Measurements from ENCODE around the gene ZNF319.

Gene ZNF319

GRCh38 chr16:58036943-58037342 lies 36.5 kb upstream of the ZNF319 start:
- DNase-seq: no peak

- peak; percentile 34 to 43 for DNase-seq
These were observed 35.1 kb upstream of the ZNF319 start for GRCh38 chr16:58035356-58036170.

- no peak for DNase-seq
These were observed 34.3 kb upstream of the ZNF319 start for GRCh38 chr16:58034774-58035173.

GRCh38 chr16:58034128-58034685 lies 33.7 kb upstream of the ZNF319 start:
- no peak for DNase-seq

GRCh38 chr16:58032710-58033293 lies 32.3 kb upstream of the ZNF319 start:
- DNase-seq: no peak

GRCh38 chr16:58031016-58031800 lies 30.7 kb upstream of the ZNF319 start:
- DNase-seq: no peak

GRCh38 chr16:58030136-58030840 lies 29.8 kb upstream of the ZNF319 start:
- DNase-seq: no peak

- DNase-seq: no peak
These were observed 28.9 kb upstream of the ZNF319 start for GRCh38 chr16:58029410-58029809.

- DNase-seq: no peak
These were observed 28.1 kb upstream of the ZNF319 start for GRCh38 chr16:58028541-58029070.

- DNase-seq: no peak
These were observed 27.5 kb upstream of the ZNF319 start for GRCh38 chr16:58027916-58028455.

- no peak for DNase-seq
These were observed 26.9 kb upstream of the ZNF319 start for GRCh38 chr16:58027161-58027915.

- DNase-seq: no peak
These were observed 26.3 kb upstream of the ZNF319 start for GRCh38 chr16:58026705-58027160.

GRCh38 chr16:58026139-58026704 lies 25.8 kb upstream of the ZNF319 start:
- no peak for DNase-seq

- DNase-seq: peak; percentile 47 to 76
These were observed 25.1 kb upstream of the ZNF319 start, which contains the start of gene MMP15 for GRCh38 chr16:58025351-58026138. TSS of gene MMP15 (plus strand) at chr16:58025754. CDS start at chr16:58026351, 597 bp downstream.

GRCh38 chr16:58024486-58025350 lies 24.2 kb upstream of the ZNF319 start:
- DNase-seq: no peak

- DNase-seq: peak; percentile 34 to 56
These were observed 22.3 kb upstream of the ZNF319 start for GRCh38 chr16:58022601-58023371.

GRCh38 chr16:58021661-58022551 lies 21.4 kb upstream of the ZNF319 start:
- DNase-seq: no peak
